ENCODE measurements around the gene CERT1. TPM values are rescaled to one million over a fixed set of nuclear protein-coding genes. Genes with fewer than 3 reads are reported as not detected.

Gene CERT1
- total and polyA plus RNA-seq, 7 donors: 14.1 to 40.2 (median 20.3) TPM

DNA sequence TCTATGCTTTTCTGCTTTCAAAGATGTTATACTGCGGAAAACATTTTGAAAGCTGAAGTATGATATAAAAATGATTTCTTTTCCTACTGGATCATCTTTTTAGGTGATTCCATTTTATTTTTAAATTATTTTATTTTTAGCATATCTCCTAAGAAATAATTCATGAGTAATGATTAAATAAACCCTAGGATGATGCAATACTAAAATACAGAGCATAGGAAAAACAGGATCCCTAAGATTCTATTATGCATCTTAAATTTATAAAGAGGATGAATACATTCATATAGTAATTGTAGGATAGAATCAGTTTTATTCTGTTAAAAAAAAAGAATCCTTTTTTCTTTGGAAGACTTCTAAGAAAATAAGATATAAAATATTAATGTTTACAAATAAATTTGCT lies 11.1 kb upstream of the CERT1 start:
- TF ChIP-seq POLR2AphosphoS5 (IDR thresholded peaks at IDR 0.05) (no peak), EP300 (IDR thresholded peaks at IDR 0.05) (no peak), POLR2A (IDR thresholded peaks at IDR 0.05) (no peak)
- TF ChIP-seq, protein P1, sequence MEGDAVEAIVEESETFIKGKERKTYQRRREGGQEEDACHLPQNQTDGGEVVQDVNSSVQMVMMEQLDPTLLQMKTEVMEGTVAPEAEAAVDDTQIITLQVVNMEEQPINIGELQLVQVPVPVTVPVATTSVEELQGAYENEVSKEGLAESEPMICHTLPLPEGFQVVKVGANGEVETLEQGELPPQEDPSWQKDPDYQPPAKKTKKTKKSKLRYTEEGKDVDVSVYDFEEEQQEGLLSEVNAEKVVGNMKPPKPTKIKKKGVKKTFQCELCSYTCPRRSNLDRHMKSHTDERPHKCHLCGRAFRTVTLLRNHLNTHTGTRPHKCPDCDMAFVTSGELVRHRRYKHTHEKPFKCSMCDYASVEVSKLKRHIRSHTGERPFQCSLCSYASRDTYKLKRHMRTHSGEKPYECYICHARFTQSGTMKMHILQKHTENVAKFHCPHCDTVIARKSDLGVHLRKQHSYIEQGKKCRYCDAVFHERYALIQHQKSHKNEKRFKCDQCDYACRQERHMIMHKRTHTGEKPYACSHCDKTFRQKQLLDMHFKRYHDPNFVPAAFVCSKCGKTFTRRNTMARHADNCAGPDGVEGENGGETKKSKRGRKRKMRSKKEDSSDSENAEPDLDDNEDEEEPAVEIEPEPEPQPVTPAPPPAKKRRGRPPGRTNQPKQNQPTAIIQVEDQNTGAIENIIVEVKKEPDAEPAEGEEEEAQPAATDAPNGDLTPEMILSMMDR (IDR thresholded peaks at IDR 0.05): no peak
- Histone ChIP-seq H3K36me3 (no peaks in the 10 kb centered on the region), H3K27ac (no peak overlapping the region), H3K9me3 (peaks cover 0 to 3% (median 2%) of the 10 kb centered on the region in 4 donors), H3K4me1 (peaks cover 0 to 20% (median 4%) of the 10 kb centered on the region in 4 donors), H3K4me3 (no peak overlapping the region), H3K27me3 (no peaks in the 10 kb centered on the region)
- intact Hi-C loops (cut with DNase I): no loop called here
- no peak for DNase-seq
- WGBS, 2 donors: 99 to 100% methylated on average over 1 of the region's 1 CpG

DNA sequence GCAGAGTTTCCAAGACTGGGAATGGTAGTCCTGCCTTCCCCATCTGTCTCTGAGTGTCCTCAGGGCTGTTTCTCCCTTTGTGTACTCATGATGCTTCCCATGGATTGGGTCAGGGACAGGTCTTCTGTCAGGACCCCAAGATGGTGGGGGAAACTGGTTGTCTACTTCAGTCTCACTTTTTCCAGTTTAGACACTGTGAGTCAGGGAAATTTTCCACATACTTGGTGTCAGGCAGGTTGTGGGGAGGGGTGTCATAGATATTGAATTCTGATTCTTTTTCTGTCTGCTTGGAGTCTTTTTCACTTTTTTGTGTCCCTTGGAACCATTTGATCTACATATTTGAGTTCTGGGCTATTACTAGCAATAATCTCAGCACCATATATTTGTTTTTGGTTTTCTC lies 10.6 kb upstream of the CERT1 start:
- H3K9me3 ChIP-seq: peaks cover 0 to 3% (median 2%) of the 10 kb centered on the region in 4 donors
- TF ChIP-seq, protein P1 (IDR thresholded peaks at IDR 0.05): no peak
- H3K27ac ChIP-seq: no peak overlapping the region
- peaks cover 0 to 20% (median 4%) of the 10 kb centered on the region in 4 donors for H3K4me1 ChIP-seq
- no peak for DNase-seq
- H3K27me3 ChIP-seq: no peaks in the 10 kb centered on the region
- H3K36me3 ChIP-seq: no peaks in the 10 kb centered on the region
- intact Hi-C loops (cut with DNase I): no loop called here
- H3K4me3 ChIP-seq: no peak overlapping the region

DNA sequence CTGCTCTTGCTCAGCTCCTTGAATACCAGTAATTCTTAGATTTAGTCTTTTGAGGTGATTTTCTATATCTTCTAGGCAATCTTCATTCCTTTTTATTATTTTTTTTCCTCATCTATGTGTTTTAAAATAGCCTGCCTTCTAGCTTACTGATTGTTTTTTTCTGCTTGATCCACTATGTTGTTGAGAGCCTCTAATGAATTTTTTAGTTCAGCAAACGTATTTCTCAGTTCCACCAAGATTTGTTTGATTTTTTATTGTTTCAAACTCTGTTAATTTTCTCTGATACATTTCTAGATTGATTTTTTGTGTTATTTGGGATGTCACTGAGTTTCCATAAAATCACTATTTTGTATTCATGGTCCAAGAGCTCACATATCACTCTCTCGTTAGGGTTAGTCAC lies 9.8 kb upstream of the CERT1 start:
- Histone ChIP-seq H3K27me3 (no peaks in the 10 kb centered on the region), H3K27ac (no peak overlapping the region), H3K4me1 (peaks cover 0 to 20% (median 4%) of the 10 kb centered on the region in 4 donors), H3K9me3 (peaks cover 0 to 3% (median 2%) of the 10 kb centered on the region in 4 donors), H3K4me3 (no peak overlapping the region), H3K36me3 (no peaks in the 10 kb centered on the region)
- DNase-seq: no peak
- intact Hi-C loops (cut with DNase I): no loop called here
- WGBS, 2 donors: 95 to 99% methylated on average over 2 of the region's 2 CpGs
- TF ChIP-seq, protein P1 (IDR thresholded peaks at IDR 0.05): no peak
- TF ChIP-seq EP300 (IDR thresholded peaks at IDR 0.05) (no peak), POLR2A (IDR thresholded peaks at IDR 0.05) (no peak), POLR2AphosphoS5 (IDR thresholded peaks at IDR 0.05) (no peak)

DNA sequence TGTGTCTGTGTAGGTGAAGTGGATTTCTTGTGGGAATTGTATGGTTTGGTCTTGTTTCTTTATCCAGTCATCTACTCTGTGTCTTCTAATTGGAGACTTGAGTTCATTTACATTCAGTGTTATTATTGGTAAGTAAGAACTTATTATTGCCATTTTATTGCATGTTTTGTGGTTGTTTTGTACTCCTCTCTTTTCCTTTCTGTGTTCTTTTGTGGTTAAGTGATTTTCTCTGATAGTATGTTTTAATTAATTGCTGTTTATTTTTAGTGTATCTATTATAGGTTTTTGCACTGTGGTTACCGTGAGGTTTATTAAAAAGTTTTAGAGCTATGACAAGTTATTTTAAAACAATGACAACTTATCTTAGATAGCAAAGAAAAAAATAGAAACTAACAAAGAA lies 8.3 kb upstream of the CERT1 start:
- H3K27ac ChIP-seq: no peak overlapping the region

More for the DNA sequence above, 8.3 kb upstream of the CERT1 start:
- H3K36me3 ChIP-seq: no peaks in the 10 kb centered on the region
- peaks cover 0 to 3% (median 2%) of the 10 kb centered on the region in 4 donors for H3K9me3 ChIP-seq
- intact Hi-C loops (cut with DNase I): no loop called here
- peaks cover 0 to 19% (median 3%) of the 10 kb centered on the region in 4 donors for H3K4me1 ChIP-seq
- no peak for DNase-seq
- H3K27me3 ChIP-seq: no peaks in the 10 kb centered on the region
- WGBS, 2 donors: 79 to 90% methylated on average over 1 of the region's 1 CpG
- TF ChIP-seq, protein P1 (IDR thresholded peaks at IDR 0.05): no peak
- TF ChIP-seq POLR2AphosphoS5 (IDR thresholded peaks at IDR 0.05) (no peak), EP300 (IDR thresholded peaks at IDR 0.05) (no peak), POLR2A (IDR thresholded peaks at IDR 0.05) (no peak)
- H3K4me3 ChIP-seq: no peak overlapping the region
